GF-D8 (cell line): ENCODE data around the gene PSMG2.
"Not testable (repeated sequence)": the region's sequence is repeated elsewhere in the genome, so short reads cannot be mapped to it uniquely, and the experiment has no call there.

Experiments used
- DNase-seq: peaks from one replicate; lab custom pipeline; 2025; lab: John Stamatoyannopoulos, UW

The PSMG2 gene

GRCh38 chr18:12722731-12723130, 19.9 kb downstream of the PSMG2 start:
- no peak for DNase-seq

GRCh38 chr18:12726331-12726730, 23.5 kb downstream of the PSMG2 start:
- no peak for DNase-seq

GRCh38 chr18:12726774-12727550, 24.1 kb downstream of the PSMG2 start:
- DNase-seq = peak; percentile 25

GRCh38 chr18:12737243-12737902, 34.5 kb downstream of the PSMG2 start:
- no peak for DNase-seq

GRCh38 chr18:12741351-12741750, 38.5 kb downstream of the PSMG2 start:
- no peak for DNase-seq

- no peak for DNase-seq
Observed at GRCh38 chr18:12742453-12742852, 39.6 kb downstream of the PSMG2 start.

GRCh38 chr18:12744103-12744502, 41.3 kb downstream of the PSMG2 start:
- peak; percentile 48 for DNase-seq

GRCh38 chr18:12745095-12745795, 42.4 kb downstream of the PSMG2 start:
- DNase-seq = no peak

GRCh38 chr18:12747530-12748315, 44.9 kb downstream of the PSMG2 start:
- no peak for DNase-seq

GRCh38 chr18:12748671-12749070, 45.8 kb downstream of the PSMG2 start:
- DNase-seq = no peak

GRCh38 chr18:12749121-12749520, 46.3 kb downstream of the PSMG2 start:
- no peak for DNase-seq

GRCh38 chr18:12750076-12750714, 47.4 kb downstream of the PSMG2 start:
- DNase-seq = no peak

- DNase-seq = no peak
Observed at GRCh38 chr18:12750715-12751502, 48.1 kb downstream of the PSMG2 start.

GRCh38 chr18:12751503-12751884, 48.7 kb downstream of the PSMG2 start:
- DNase-seq = no peak

GRCh38 chr18:12751891-12752290, 49.0 kb downstream of the PSMG2 start:
- no peak for DNase-seq

- no peak for DNase-seq
Observed at GRCh38 chr18:12754511-12754910, 51.7 kb downstream of the PSMG2 start.

- DNase-seq = not testable (repeated sequence)
Observed at GRCh38 chr18:12755606-12756005, 52.8 kb downstream of the PSMG2 start.

GRCh38 chr18:12756619-12757239, 53.9 kb downstream of the PSMG2 start:
- not testable (repeated sequence) for DNase-seq

- DNase-seq = not testable (repeated sequence)
Observed at GRCh38 chr18:12758566-12758965, 55.7 kb downstream of the PSMG2 start.

GRCh38 chr18:12765126-12765525, 62.3 kb downstream of the PSMG2 start:
- DNase-seq = no peak
